ENCODE results near the gene FKTN. TPM values are rescaled to one million over a fixed set of nuclear protein-coding genes. Genes with fewer than 3 reads are reported as not detected.
A peak's percentile ranks its signal among the peaks of the same experiment; 100 is the strongest.

The FKTN gene
- total RNA-seq, 2 donors from 2014 or later, result 11.7 to 20.8 TPM

DNA sequence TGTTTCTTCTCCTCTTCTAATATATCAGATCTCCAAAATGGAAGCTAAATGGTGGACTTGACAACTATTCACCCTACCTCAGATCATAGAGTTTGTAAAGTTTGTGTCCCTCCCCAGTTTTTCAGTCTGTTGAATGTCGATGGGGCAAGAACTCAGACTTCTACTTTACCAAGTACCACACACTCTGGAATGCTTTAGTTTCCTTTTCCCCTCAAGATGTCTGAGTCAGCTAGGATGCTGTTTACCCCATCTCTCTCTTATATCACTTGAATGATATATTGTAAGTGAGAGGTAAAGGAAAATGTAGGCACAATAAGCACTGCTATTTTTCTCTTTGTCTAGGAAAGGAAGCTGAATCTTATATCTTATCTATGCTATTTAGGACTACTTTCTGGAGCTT is 78.4 kb downstream of the FKTN start:
- Histone ChIP-seq H3K9me3 (ENCODE audit: control insufficient read depth, low read length) (no peaks in the 10 kb centered on the region), H3K36me3 (ENCODE audit: control insufficient read depth, insufficient read depth, low read length) (peaks cover 5% of the 10 kb centered on the region), H3K4me1 (ENCODE audit: control insufficient read depth, insufficient read depth, low read length) (no peaks in the 10 kb centered on the region), H3K27ac (ENCODE audit: low read depth, low read length) (no peak overlapping the region), H3K9ac (ENCODE audit: extremely low read depth, low read length, poor library complexity, severe bottlenecking) (no peak overlapping the region), H3K4me3 (ENCODE audit: low read length) (no peak overlapping the region), H3K27me3 (ENCODE audit: control insufficient read depth, insufficient read depth, low read length, poor library complexity, severe bottlenecking) (no peaks in the 10 kb centered on the region)
- no peaks in the 10 kb centered on the region for H3K4me1 Mint-ChIP-seq
- H3K27ac Mint-ChIP-seq, result no peak overlapping the region
- H3K36me3 Mint-ChIP-seq (ENCODE audit: low read depth), result no peaks in the 10 kb centered on the region
- H3K4me3 Mint-ChIP-seq, result no peak overlapping the region
- no peaks in the 10 kb centered on the region for H3K27me3 Mint-ChIP-seq (ENCODE audit: insufficient read depth)
- WGBS, 2 experiments (ENCODE audit: insufficient coverage in 1 of 2, insufficient read length in 1 of 2), result 83 to 91% methylated on average over 1 of the region's 1 CpG
- no peaks in the 10 kb centered on the region for H3K9me3 Mint-ChIP-seq
- DNase-seq, result no peak
- TF ChIP-seq, protein P1, sequence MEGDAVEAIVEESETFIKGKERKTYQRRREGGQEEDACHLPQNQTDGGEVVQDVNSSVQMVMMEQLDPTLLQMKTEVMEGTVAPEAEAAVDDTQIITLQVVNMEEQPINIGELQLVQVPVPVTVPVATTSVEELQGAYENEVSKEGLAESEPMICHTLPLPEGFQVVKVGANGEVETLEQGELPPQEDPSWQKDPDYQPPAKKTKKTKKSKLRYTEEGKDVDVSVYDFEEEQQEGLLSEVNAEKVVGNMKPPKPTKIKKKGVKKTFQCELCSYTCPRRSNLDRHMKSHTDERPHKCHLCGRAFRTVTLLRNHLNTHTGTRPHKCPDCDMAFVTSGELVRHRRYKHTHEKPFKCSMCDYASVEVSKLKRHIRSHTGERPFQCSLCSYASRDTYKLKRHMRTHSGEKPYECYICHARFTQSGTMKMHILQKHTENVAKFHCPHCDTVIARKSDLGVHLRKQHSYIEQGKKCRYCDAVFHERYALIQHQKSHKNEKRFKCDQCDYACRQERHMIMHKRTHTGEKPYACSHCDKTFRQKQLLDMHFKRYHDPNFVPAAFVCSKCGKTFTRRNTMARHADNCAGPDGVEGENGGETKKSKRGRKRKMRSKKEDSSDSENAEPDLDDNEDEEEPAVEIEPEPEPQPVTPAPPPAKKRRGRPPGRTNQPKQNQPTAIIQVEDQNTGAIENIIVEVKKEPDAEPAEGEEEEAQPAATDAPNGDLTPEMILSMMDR (conservative IDR thresholded peaks at IDR 0.05), result no peak

DNA sequence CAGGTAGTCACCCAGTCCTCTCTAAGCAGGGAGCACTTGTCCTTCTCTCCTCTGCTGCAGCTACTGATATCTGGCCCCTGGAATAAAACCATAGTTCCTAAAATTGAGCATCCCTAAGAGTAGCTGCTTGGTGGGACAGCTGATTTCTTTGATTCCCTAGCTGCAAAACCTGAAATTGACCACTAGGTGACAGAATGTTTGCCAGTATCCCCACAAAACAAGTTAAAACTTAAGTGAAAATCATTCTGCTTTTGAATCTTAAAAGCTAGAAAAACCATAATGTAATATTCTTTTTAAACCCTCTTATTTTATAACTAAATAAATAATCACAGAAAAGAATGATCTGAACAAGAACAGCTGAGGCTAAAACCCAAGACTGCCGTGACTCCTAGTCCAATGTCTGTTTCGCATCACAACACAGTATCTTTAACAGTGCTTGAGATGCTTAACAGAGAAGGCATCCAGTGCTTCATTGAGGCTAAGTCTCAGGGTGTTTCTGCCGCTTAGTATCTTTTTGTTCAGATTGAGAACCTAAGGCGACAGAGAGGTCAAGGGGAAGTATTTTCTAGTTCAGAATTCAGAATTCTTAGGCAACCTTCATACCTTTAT is 80.0 kb downstream of the FKTN start:
- DNase-seq, result no peak
- no peak overlapping the region for H3K9ac ChIP-seq (ENCODE audit: extremely low read depth, low read length, poor library complexity, severe bottlenecking)
- TF ChIP-seq, protein P1 (conservative IDR thresholded peaks at IDR 0.05), result peak; percentile 82
- H3K4me3 ChIP-seq (ENCODE audit: low read length), result no peak overlapping the region
- H3K27me3 ChIP-seq (ENCODE audit: control insufficient read depth, insufficient read depth, low read length, poor library complexity, severe bottlenecking), result no peaks in the 10 kb centered on the region
- Mint-ChIP-seq H3K4me1 (no peaks in the 10 kb centered on the region), H3K9me3 (peaks cover 3% of the 10 kb centered on the region), H3K27me3 (ENCODE audit: insufficient read depth) (peaks cover 5% of the 10 kb centered on the region), H3K27ac (no peak overlapping the region), H3K36me3 (ENCODE audit: low read depth) (no peaks in the 10 kb centered on the region), H3K4me3 (no peak overlapping the region)
- no peaks in the 10 kb centered on the region for H3K4me1 ChIP-seq (ENCODE audit: control insufficient read depth, insufficient read depth, low read length)
- peaks cover 11% of the 10 kb centered on the region for H3K9me3 ChIP-seq (ENCODE audit: control insufficient read depth, low read length)
- H3K36me3 ChIP-seq (ENCODE audit: control insufficient read depth, insufficient read depth, low read length), result peaks cover 5% of the 10 kb centered on the region
- no peak overlapping the region for H3K27ac ChIP-seq (ENCODE audit: low read depth, low read length)
- WGBS, 2 experiments (ENCODE audit: insufficient coverage in 1 of 2, insufficient read length in 1 of 2), result 82 to 90% methylated on average over 3 to 4 of the region's 4 CpGs

DNA sequence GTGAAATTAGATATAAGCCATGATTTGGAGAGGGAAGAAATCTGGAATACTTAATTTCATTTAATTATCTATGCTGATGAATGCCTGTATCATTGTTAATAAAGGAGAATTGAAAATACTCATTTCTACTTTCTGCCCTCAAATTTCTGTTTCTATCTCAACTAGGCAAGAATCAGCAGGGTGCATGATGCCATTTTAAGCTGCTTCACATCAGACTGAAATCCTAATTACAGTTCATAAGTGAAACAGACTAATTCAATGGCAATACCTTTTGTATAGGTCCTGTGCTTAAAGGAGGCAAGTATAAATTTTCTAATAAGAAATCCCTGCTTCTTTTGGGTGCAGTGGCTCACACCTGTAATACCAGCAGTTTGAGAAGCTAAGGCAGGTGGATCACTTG is 82.0 kb downstream of the FKTN start:
- DNase-seq, result no peak
- no peaks in the 10 kb centered on the region for H3K4me1 ChIP-seq (ENCODE audit: control insufficient read depth, insufficient read depth, low read length)
- no peak overlapping the region for H3K9ac ChIP-seq (ENCODE audit: extremely low read depth, low read length, poor library complexity, severe bottlenecking)
- H3K9me3 ChIP-seq (ENCODE audit: control insufficient read depth, low read length), result peaks cover 16% of the 10 kb centered on the region
- TF ChIP-seq, protein P1 (conservative IDR thresholded peaks at IDR 0.05), result no peak
- Mint-ChIP-seq H3K36me3 (ENCODE audit: low read depth) (no peaks in the 10 kb centered on the region), H3K4me3 (no peak overlapping the region), H3K27ac (no peak overlapping the region), H3K4me1 (no peaks in the 10 kb centered on the region), H3K27me3 (ENCODE audit: insufficient read depth) (peaks cover 21% of the 10 kb centered on the region), H3K9me3 (peaks cover 5% of the 10 kb centered on the region)
- H3K36me3 ChIP-seq (ENCODE audit: control insufficient read depth, insufficient read depth, low read length), result peaks cover 5% of the 10 kb centered on the region
- no peak overlapping the region for H3K27ac ChIP-seq (ENCODE audit: low read depth, low read length)
- H3K4me3 ChIP-seq (ENCODE audit: low read length), result no peak overlapping the region
- no peaks in the 10 kb centered on the region for H3K27me3 ChIP-seq (ENCODE audit: control insufficient read depth, insufficient read depth, low read length, poor library complexity, severe bottlenecking)

All from endodermal cell (in vitro differentiated cells).